ENCODE data around the gene ZCCHC24.

The ZCCHC24 gene

GRCh38 chr10:79355420-79356017, 89.9 kb downstream of the ZCCHC24 start:
- DNase-seq = no peak

GRCh38 chr10:79354615-79355014, 90.8 kb downstream of the ZCCHC24 start:
- DNase-seq = no peak

GRCh38 chr10:79354141-79354540, 91.3 kb downstream of the ZCCHC24 start:
- DNase-seq = no peak

- DNase-seq = no peak
Measured at GRCh38 chr10:79353726-79354125, 91.7 kb downstream of the ZCCHC24 start.

GRCh38 chr10:79353000-79353406, 92.4 kb downstream of the ZCCHC24 start:
- DNase-seq = no peak

GRCh38 chr10:79352035-79352877, 93.2 kb downstream of the ZCCHC24 start:
- no peak for DNase-seq

GRCh38 chr10:79351332-79351731, 94.1 kb downstream of the ZCCHC24 start:
- DNase-seq = no peak

GRCh38 chr10:79350407-79351154, 94.8 kb downstream of the ZCCHC24 start:
- no peak for DNase-seq

GRCh38 chr10:79349766-79350406, 95.5 kb downstream of the ZCCHC24 start:
- no peak for DNase-seq

- no peak for DNase-seq
Measured at GRCh38 chr10:79349072-79349491, 96.3 kb downstream of the ZCCHC24 start.

GRCh38 chr10:79348640-79348988, 96.8 kb downstream of the ZCCHC24 start:
- no peak for DNase-seq

GRCh38 chr10:79347894-79348639, 97.4 kb downstream of the ZCCHC24 start:
- DNase-seq = no peak

GRCh38 chr10:79347226-79347893, 98.1 kb downstream of the ZCCHC24 start, which contains the start of gene PPIF:
TSS of gene PPIF (plus strand) at chr10:79347469. CDS start at chr10:79347549, 80 bp downstream.
- DNase-seq = peak; percentile 62 to 80

GRCh38 chr10:79346388-79347225, 98.8 kb downstream of the ZCCHC24 start:
- DNase-seq = no peak

GRCh38 chr10:79346012-79346340, 99.4 kb downstream of the ZCCHC24 start:
- DNase-seq = no peak

GRCh38 chr10:79345241-79346011, 100.0 kb downstream of the ZCCHC24 start:
- DNase-seq = no peak

- no peak for DNase-seq
Measured at GRCh38 chr10:79344502-79345195, 100.8 kb downstream of the ZCCHC24 start.

- DNase-seq = no peak
Measured at GRCh38 chr10:79342811-79343561, 102.4 kb downstream of the ZCCHC24 start.

GRCh38 chr10:79342295-79342761, 103.1 kb downstream of the ZCCHC24 start:
- no peak for DNase-seq
